MCF 10A (cell line): ENCODE data around the gene PAK4. TPM values are rescaled to one million over a fixed set of nuclear protein-coding genes. Genes with fewer than 3 reads are reported as not detected.

Experiments used
- BruUV-seq: library from RNA; stranded (reverse); fragments of 400-500 nt; replicated peaks from 2 replicates; lab custom pipeline; 2021; lab: Mats Ljungman, UMichigan
- CTCF ChIA-PET: fragments of 300-600 bp; sonication (Branson Sonifier 250); formaldehyde crosslinking; extraction: SDS; loops from one replicate; lab custom pipeline; 2021; ENCODE audit warnings: antibody characterized with exemption, inconsistent platforms; lab: Yijun Ruan, JAX
- POLR2A ChIA-PET: fragments of 300-600, 350-650 bp; sonication (Branson Sonifier 250); formaldehyde crosslinking; extraction: SDS; loops from one replicate; lab custom pipeline; 2020; ENCODE audit warnings: antibody characterized with exemption, inconsistent platforms; lab: Yijun Ruan, JAX
- DNase-seq: peaks from one replicate; pipeline ENCODE4 v3.0.0-alpha.2; 2018; ENCODE audit not compliant: unreplicated experiment
- H3K27ac Mint-ChIP-seq: one replicate; pipeline ENCODE4 v1.8.0; 2022; ENCODE audit warnings: mild to moderate bottlenecking, low read depth, mixed read lengths; ENCODE audit not compliant: unreplicated experiment
- H3K27me3 Mint-ChIP-seq: one replicate; pipeline ENCODE4 v1.8.0; 2022; ENCODE audit warnings: mixed read lengths; ENCODE audit not compliant: insufficient read depth, unreplicated experiment
- H3K36me3 Mint-ChIP-seq: one replicate; pipeline ENCODE4 v1.8.0; 2022; ENCODE audit warnings: mild to moderate bottlenecking, moderate library complexity, mixed read lengths; ENCODE audit not compliant: insufficient read depth, unreplicated experiment
- H3K4me1 Mint-ChIP-seq: one replicate; pipeline ENCODE4 v1.8.0; 2022; ENCODE audit warnings: mixed read lengths; ENCODE audit not compliant: insufficient read depth, unreplicated experiment
- H3K4me3 Mint-ChIP-seq: one replicate; pipeline ENCODE4 v1.8.0; 2022; ENCODE audit warnings: mild to moderate bottlenecking, moderate library complexity, mixed read lengths; ENCODE audit not compliant: unreplicated experiment
- H3K9me3 Mint-ChIP-seq: one replicate; pipeline ENCODE4 v1.8.0; 2022; ENCODE audit warnings: mixed read lengths; ENCODE audit not compliant: unreplicated experiment
- intact Hi-C: fragments of 100-400 bp; cut with micrococcal nuclease; formaldehyde crosslinking; loops from 2 replicates; pipeline ENCODE4 v1.14.1; 2022
- total RNA-seq: library from RNA; stranded (reverse); gene quantifications from 2 replicates; pipeline ENCODE4 v1.2.3, GENCODE V29; 2022
- TF ChIP-seq, protein P1 (sequence below): fragments of 200-600 bp; IDR thresholded peaks from one replicate; pipeline ENCODE4 v1.8.0; 2022; ENCODE audit warnings: antibody characterized with exemption, mild to moderate bottlenecking; ENCODE audit not compliant: unreplicated experiment

PAK4 gene
- total RNA-seq, 1 experiment from 2014 or later: 29.5 TPM

DNA sequence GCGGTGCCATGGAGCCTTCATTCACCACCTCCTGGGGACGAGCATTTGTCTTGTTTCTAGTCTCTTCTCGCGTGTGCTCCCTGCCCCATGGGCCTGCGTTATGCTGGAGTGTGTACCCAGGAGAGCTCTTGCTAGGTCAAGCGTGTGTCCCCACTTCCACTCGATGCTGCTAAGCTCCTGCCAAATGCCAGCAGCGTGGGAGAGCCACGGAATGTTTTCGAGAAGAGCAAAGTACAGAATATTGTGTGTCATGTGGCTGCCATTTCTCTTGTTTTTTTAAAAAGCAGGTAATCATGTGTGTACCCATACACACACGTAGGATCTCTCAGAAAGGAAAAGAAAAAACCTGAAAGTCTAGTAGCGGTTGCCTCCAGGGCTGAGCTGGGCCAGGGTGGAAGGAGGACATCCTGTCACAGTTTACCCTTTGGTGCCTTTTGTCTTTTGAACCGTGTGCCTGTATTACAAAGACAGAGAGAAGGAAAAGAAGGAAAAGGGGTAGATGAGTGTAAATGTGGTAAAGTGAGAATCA lies 28.6 kb downstream of the PAK4 start:
- TF ChIP-seq, protein P1, sequence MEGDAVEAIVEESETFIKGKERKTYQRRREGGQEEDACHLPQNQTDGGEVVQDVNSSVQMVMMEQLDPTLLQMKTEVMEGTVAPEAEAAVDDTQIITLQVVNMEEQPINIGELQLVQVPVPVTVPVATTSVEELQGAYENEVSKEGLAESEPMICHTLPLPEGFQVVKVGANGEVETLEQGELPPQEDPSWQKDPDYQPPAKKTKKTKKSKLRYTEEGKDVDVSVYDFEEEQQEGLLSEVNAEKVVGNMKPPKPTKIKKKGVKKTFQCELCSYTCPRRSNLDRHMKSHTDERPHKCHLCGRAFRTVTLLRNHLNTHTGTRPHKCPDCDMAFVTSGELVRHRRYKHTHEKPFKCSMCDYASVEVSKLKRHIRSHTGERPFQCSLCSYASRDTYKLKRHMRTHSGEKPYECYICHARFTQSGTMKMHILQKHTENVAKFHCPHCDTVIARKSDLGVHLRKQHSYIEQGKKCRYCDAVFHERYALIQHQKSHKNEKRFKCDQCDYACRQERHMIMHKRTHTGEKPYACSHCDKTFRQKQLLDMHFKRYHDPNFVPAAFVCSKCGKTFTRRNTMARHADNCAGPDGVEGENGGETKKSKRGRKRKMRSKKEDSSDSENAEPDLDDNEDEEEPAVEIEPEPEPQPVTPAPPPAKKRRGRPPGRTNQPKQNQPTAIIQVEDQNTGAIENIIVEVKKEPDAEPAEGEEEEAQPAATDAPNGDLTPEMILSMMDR: no peak
- Mint-ChIP-seq H3K27ac (no peak overlapping the region), H3K4me1 (peaks cover 34% of the 10 kb centered on the region), H3K27me3 (no peaks in the 10 kb centered on the region), H3K36me3 (no peaks in the 10 kb centered on the region), H3K4me3 (no peak overlapping the region), H3K9me3 (no peaks in the 10 kb centered on the region)
- no peak for DNase-seq
- intact Hi-C loops: no loop called here
- ChIA-PET CTCF (interaction anchor here (0.6 kb wide), 2 partner anchors 173 to 387 kb away, joined by 3 read pairs; no protein-coding TSS in a partner anchor), POLR2A (no interaction called here)
- no TSS peak for BruUV-seq

DNA sequence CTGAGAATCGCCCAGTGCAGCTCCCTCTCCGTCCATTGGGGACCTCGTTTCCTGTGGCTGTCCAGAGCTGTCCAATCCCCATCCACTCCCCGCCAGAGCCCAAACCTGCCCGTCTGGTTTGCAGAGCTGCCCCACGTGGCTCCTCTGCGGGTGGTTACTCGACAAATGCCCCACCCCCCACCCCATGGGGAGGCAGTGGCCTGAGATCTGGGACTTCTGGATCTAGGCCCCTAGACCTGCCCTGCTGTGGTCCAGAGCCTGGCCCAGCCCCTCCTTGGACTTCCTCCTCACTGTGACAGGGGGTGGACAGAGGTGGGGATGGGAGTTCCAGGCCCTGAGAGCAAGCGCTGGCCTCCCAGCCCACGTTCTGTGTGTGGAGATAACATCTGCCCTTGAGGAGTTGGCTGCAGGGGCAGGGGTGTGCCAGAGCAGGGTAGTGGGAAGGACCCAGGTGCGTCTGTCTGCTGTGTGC lies 29.1 kb downstream of the PAK4 start:
- DNase-seq: no peak
- Mint-ChIP-seq H3K27ac (no peak overlapping the region), H3K27me3 (no peaks in the 10 kb centered on the region), H3K9me3 (no peaks in the 10 kb centered on the region), H3K4me3 (no peak overlapping the region), H3K4me1 (peaks cover 34% of the 10 kb centered on the region), H3K36me3 (no peaks in the 10 kb centered on the region)
- TF ChIP-seq, protein P1: no peak
- no TSS peak for BruUV-seq
- ChIA-PET POLR2A (no interaction called here), CTCF (interaction anchor here (0.6 kb wide), 1 partner anchor 1132 kb away, joined by 3 read pairs; no protein-coding TSS in a partner anchor)
- intact Hi-C loops: no loop called here

DNA sequence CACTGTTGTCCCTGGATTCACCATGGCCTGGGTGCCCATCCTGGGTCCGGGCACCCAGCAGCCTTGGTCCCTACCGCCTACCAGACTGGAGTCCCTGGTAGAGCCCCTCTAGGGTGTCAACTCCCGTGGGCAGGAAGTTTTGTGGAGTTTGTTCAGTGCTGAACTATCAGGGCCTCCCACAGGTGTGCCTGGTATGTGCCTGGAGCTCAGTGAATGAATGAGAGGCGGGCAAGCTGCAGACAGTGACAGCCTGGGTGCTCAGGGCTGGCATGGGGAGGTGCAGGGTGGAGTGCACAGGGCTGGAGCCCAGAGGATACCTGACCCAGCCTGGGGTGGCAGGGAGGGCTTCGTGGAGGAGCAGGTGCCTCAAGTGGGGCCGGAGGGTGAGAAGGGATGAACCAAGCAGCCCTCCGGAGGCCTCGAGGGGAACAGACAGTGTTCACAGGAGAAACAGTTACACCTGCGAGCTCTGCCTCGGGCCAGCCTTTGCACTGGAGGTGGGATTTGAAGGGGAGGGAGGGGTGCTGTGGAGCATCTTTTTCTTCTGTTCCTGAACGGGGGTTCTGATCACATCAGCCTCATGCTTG lies 29.6 kb downstream of the PAK4 start:
- POLR2A ChIA-PET: no interaction called here
- H3K4me3 Mint-ChIP-seq: no peak overlapping the region
- intact Hi-C loops: no loop called here
- H3K36me3 Mint-ChIP-seq: no peaks in the 10 kb centered on the region
- TF ChIP-seq, protein P1: no peak
- no peak for DNase-seq
- no peaks in the 10 kb centered on the region for H3K9me3 Mint-ChIP-seq
- no peaks in the 10 kb centered on the region for H3K27me3 Mint-ChIP-seq
- peaks cover 35% of the 10 kb centered on the region for H3K4me1 Mint-ChIP-seq
- BruUV-seq: no TSS peak
- CTCF ChIA-PET: interaction anchor here (0.6 kb wide), 2 partner anchors 625 to 1131 kb away, joined by 3 to 4 read pairs; no protein-coding TSS in a partner anchor
- no peak overlapping the region for H3K27ac Mint-ChIP-seq

DNA sequence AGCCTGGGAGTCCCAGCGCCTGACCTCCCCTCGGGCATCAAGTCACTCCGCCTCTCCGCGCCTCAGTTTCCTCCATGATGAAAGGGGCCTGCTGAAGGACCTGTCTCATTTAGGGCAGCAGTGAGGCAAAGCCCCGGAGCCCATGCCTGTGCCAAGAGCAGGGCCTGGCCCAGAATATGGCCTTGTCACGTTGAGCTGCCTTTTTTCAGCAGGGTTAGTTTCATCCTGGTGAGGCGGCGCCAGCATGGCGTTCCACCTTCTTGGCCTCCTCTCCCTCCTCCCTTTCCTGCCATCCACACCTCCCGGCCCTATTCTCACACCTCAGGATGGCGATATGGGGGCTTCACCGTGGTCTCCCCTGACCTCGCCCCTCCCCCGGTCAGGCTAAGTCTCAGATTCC lies 30.2 kb downstream of the PAK4 start:
- Mint-ChIP-seq H3K4me1 (peaks cover 41% of the 10 kb centered on the region), H3K27ac (no peak overlapping the region), H3K36me3 (no peaks in the 10 kb centered on the region), H3K4me3 (no peak overlapping the region), H3K9me3 (no peaks in the 10 kb centered on the region), H3K27me3 (no peaks in the 10 kb centered on the region)
- ChIA-PET CTCF (interaction anchor here (0.6 kb wide), 1 partner anchor 625 kb away, joined by 4 read pairs; no protein-coding TSS in a partner anchor), POLR2A (no interaction called here)
- BruUV-seq: no TSS peak
- no peak for DNase-seq
- TF ChIP-seq, protein P1: no peak
- intact Hi-C loops: no loop called here
